Omental fat pad (tissue), 4 donors: ENCODE data around the gene BLTP2. TPM values are rescaled to one million over a fixed set of nuclear protein-coding genes. Genes with fewer than 3 reads are reported as not detected.

Source experiments
- ATAC-seq: fragments of 150-250 bp; one replicate; pipeline ENCODE4 v1.9.1; 2016; ENCODE audit warnings: mild to moderate bottlenecking, moderate library complexity; ENCODE audit not compliant: low FRiP score
- DNase-seq: peaks from one replicate; pipeline ENCODE4 v3.0.0-alpha.2; 2019; ENCODE audit warnings: low spot score
- total RNA-seq, 4 donors: library from RNA; depleted of rRNA; stranded (reverse); fragments of >200 nt; gene quantifications; one replicate each; pipeline ENCODE4 v1.1.0, GENCODE V29; 2016
- TF ChIP-seq, protein P1 (sequence below), 3 donors: fragments of 450-650 bp; IDR thresholded peaks; one replicate each; pipeline ENCODE4 v1.5.1; 2016 to 2017; ENCODE audit warnings: antibody characterized with exemption in 3 of 3, mild to moderate bottlenecking in 3 of 3, moderate library complexity in 2 of 3

The BLTP2 gene
- total RNA-seq, 4 donors from 2014 or later = 113 to 141 (median 121) TPM

GRCh38 chr17:28626818-28627217 is 18.1 kb downstream of the BLTP2 start:
- no peak for ATAC-seq
- no peak for DNase-seq
- TF ChIP-seq, protein P1, sequence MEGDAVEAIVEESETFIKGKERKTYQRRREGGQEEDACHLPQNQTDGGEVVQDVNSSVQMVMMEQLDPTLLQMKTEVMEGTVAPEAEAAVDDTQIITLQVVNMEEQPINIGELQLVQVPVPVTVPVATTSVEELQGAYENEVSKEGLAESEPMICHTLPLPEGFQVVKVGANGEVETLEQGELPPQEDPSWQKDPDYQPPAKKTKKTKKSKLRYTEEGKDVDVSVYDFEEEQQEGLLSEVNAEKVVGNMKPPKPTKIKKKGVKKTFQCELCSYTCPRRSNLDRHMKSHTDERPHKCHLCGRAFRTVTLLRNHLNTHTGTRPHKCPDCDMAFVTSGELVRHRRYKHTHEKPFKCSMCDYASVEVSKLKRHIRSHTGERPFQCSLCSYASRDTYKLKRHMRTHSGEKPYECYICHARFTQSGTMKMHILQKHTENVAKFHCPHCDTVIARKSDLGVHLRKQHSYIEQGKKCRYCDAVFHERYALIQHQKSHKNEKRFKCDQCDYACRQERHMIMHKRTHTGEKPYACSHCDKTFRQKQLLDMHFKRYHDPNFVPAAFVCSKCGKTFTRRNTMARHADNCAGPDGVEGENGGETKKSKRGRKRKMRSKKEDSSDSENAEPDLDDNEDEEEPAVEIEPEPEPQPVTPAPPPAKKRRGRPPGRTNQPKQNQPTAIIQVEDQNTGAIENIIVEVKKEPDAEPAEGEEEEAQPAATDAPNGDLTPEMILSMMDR (IDR thresholded peaks at IDR 0.05) = no peak

- ATAC-seq (no peak), DNase-seq (no peak)
- TF ChIP-seq, protein P1 (IDR thresholded peaks at IDR 0.05) = no peak
These were observed 20.8 kb downstream of the BLTP2 start for GRCh38 chr17:28624148-28624547.

- no peak for DNase-seq
- TF ChIP-seq, protein P1 (IDR thresholded peaks at IDR 0.05) = no peak
- ATAC-seq = no peak
These were observed 21.3 kb downstream of the BLTP2 start for GRCh38 chr17:28623696-28624095.

- ATAC-seq (no peak), DNase-seq (no peak)
- TF ChIP-seq, protein P1 (IDR thresholded peaks at IDR 0.05) = no peak
These were observed 22.8 kb downstream of the BLTP2 start for GRCh38 chr17:28622186-28622585.

DNA sequence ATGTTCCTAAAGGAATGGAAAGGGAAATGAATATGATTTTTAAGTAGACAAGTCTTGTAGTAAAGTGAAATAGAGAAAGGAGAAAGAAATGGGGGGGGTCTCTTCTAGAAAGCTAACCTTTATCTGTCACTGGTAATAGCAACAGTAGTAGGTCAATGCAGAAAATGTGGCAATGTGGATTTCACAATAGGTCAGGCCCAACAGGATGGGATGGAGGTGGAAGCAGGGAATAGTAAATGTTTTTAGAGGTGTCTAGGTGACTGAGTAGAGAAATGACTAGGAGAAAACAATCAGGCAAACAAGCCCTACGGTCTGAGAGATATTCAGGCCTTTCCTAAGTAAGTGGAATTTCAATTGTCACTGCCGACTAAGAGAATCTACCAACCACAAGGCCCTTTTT is 24.9 kb downstream of the BLTP2 start:
- ATAC-seq (no peak), DNase-seq (no peak)
- TF ChIP-seq, protein P1 (IDR thresholded peaks at IDR 0.05) = no peak

GRCh38 chr17:28618464-28618863 is 26.5 kb downstream of the BLTP2 start:
- ATAC-seq (no peak), DNase-seq (no peak)
- TF ChIP-seq, protein P1 (IDR thresholded peaks at IDR 0.05) = no peak

GRCh38 chr17:28616281-28616680 is 28.7 kb downstream of the BLTP2 start:
- no peak for ATAC-seq
- TF ChIP-seq, protein P1 (IDR thresholded peaks at IDR 0.05) = no peak
- DNase-seq = no peak
